HepG2 (cell line): ENCODE measurements around the gene NUDT14.

Source experiments
- HOXA5 ChIP-seq: sonication (generic); formaldehyde crosslinking; IDR thresholded peaks from 2 replicates; pipeline ENCODE4 v1.4.0; 2020; ENCODE audit warnings: missing genetic modification reagents
- TF ChIP-seq, protein P1 (sequence below): sonication (generic); formaldehyde crosslinking; IDR thresholded peaks from 2 replicates; pipeline ENCODE4 v1.4.0; 2020; ENCODE audit warnings: missing genetic modification reagents
- TF ChIP-seq, protein P2 (sequence below): IDR thresholded peaks from 2 replicates; pipeline ENCODE4 v1.6.1; 2016; ENCODE audit warnings: low read depth

DNA sequence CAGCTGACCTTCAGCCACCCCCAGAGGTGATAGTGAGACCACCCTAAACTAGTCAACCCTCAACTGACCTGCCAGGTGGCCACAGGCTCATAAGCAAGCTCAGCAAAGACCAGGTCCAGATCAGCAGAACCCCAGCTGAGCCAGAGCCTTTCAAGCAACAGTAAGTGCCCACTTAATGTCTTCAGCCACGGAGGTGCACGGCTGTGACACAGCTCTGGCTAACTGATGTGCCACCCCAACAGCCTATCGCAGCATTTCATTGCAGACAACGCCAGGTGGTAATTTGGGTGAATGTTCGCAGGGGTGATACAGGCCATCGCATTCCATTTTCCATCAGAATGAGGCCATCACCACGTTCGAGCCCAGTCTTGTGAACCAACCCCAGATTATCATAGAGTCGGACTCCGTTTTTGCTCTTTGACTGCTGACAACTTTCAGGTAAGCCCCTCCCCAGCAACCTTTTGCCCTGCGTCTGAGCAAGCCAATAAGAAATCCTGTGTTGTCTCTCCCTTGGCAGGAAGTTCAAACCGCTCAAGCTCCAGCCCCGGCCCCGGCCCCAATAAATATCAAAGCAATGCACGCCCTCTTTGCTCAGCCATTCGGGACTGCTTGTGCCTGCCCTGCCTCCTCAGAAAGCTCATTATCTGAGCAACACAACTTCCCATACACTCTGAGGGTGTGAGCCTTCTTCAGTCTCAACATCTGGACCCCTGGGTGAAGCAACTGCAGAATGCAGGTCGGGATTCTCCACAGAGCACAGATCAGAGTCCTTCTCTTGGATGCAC is 56.9 kb downstream of the NUDT14 start:
- TF ChIP-seq, protein P1, sequence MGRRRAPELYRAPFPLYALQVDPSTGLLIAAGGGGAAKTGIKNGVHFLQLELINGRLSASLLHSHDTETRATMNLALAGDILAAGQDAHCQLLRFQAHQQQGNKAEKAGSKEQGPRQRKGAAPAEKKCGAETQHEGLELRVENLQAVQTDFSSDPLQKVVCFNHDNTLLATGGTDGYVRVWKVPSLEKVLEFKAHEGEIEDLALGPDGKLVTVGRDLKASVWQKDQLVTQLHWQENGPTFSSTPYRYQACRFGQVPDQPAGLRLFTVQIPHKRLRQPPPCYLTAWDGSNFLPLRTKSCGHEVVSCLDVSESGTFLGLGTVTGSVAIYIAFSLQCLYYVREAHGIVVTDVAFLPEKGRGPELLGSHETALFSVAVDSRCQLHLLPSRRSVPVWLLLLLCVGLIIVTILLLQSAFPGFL (CRISPR knock-in tag): no peak
- TF ChIP-seq, protein P2, sequence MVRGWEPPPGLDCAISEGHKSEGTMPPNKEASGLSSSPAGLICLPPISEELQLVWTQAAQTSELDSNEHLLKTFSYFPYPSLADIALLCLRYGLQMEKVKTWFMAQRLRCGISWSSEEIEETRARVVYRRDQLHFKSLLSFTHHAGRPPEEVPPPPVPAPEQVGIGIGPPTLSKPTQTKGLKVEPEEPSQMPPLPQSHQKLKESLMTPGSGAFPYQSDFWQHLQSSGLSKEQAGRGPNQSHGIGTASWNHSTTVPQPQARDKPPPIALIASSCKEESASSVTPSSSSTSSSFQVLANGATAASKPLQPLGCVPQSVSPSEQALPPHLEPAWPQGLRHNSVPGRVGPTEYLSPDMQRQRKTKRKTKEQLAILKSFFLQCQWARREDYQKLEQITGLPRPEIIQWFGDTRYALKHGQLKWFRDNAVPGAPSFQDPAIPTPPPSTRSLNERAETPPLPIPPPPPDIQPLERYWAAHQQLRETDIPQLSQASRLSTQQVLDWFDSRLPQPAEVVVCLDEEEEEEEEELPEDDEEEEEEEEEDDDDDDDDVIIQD: no peak
- no peak for TF ChIP-seq HOXA5 (CRISPR knock-in tag)
